Suprapubic skin (tissue), 4 donors: ENCODE results near the gene QDPR. TPM values are rescaled to one million over a fixed set of nuclear protein-coding genes. Genes with fewer than 3 reads are reported as not detected.

Experiments used
- DNase-seq, 2 donors: peaks; one replicate each; pipeline ENCODE4 v3.0.0-alpha.2; 2019; ENCODE audit warnings: low spot score in 2 of 2
- H3K27ac ChIP-seq: fragments of 200-600 bp; sonication (generic); one replicate; pipeline ENCODE4 v1.5.1; 2019
- H3K27me3 ChIP-seq: fragments of 200-600 bp; sonication (generic); one replicate; pipeline ENCODE4 v1.5.1; 2019
- H3K36me3 ChIP-seq: fragments of 200-600 bp; sonication (generic); one replicate; pipeline ENCODE4 v1.5.1; 2019
- H3K4me1 ChIP-seq: fragments of 200-600 bp; sonication (generic); one replicate; pipeline ENCODE4 v1.5.1; 2019
- H3K4me3 ChIP-seq: fragments of 200-600 bp; sonication (generic); one replicate; pipeline ENCODE4 v1.5.1; 2019; ENCODE audit warnings: mild to moderate bottlenecking
- H3K9me3 ChIP-seq: fragments of 200-600 bp; sonication (generic); one replicate; pipeline ENCODE4 v1.5.1; 2019
- CTCF ChIP-seq, 2 donors: fragments of 200-600 bp in 1 of 2; fragments of 450-650 bp in 1 of 2; sonication (generic) in 1 of 2; IDR thresholded peaks; one replicate each; pipeline ENCODE4 v1.5.1; 2016 to 2019; ENCODE audit warnings: antibody characterized with exemption in 2 of 2, mild to moderate bottlenecking in 1 of 2, moderate library complexity in 1 of 2
- EP300 ChIP-seq: sonication (generic); formaldehyde crosslinking; IDR thresholded peaks from one replicate; pipeline ENCODE4 v1.6.1; 2017; ENCODE audit warnings: antibody characterized with exemption
- POLR2A ChIP-seq, 2 donors: fragments of 450-650 bp; IDR thresholded peaks; one replicate each; pipeline ENCODE4 v1.6.1; 2017; ENCODE audit warnings: antibody characterized with exemption in 2 of 2, mild to moderate bottlenecking in 2 of 2, moderate library complexity in 2 of 2
- POLR2AphosphoS5 ChIP-seq, 3 donors: sonication (generic); formaldehyde crosslinking; IDR thresholded peaks; one replicate each; pipeline ENCODE4 v1.6.1; 2017; ENCODE audit warnings: antibody characterized with exemption in 3 of 3
- WGBS: methylation state at CpG from one replicate; pipeline ENCODE4 v1.1.5; 2018; 5-methylcytosine and 5-hydroxymethylcytosine counted together
- total RNA-seq, 4 donors: library from RNA; depleted of rRNA; stranded (reverse); fragments of >200 nt; gene quantifications; one replicate each; pipeline ENCODE4 v1.1.0, GENCODE V29; 2016

The QDPR gene
- total RNA-seq, 4 donors from 2014 or later, result 5.1 to 15.7 (median 9.5) TPM

- H3K27ac ChIP-seq, result no peak overlapping the region
- no peak for DNase-seq
- TF ChIP-seq POLR2A (IDR thresholded peaks at IDR 0.05) (no peak), CTCF (IDR thresholded peaks at IDR 0.05) (no peak), EP300 (no peak), POLR2AphosphoS5 (IDR thresholded peaks at IDR 0.05) (no peak)
Observed at GRCh38 chr4:17557880-17558279, 46.0 kb upstream of the QDPR start.

GRCh38 chr4:17556498-17556897, 44.6 kb upstream of the QDPR start:
- Histone ChIP-seq H3K36me3 (no peaks in the 10 kb centered on the region), H3K4me1 (no peaks in the 10 kb centered on the region), H3K9me3 (no peaks in the 10 kb centered on the region), H3K27me3 (peaks cover 8% of the 10 kb centered on the region), H3K4me3 (no peak overlapping the region), H3K27ac (no peak overlapping the region)
- no peak for TF ChIP-seq POLR2A (IDR thresholded peaks at IDR 0.05)
- TF ChIP-seq POLR2AphosphoS5 (IDR thresholded peaks at IDR 0.05), result no peak
- no peak for TF ChIP-seq CTCF (IDR thresholded peaks at IDR 0.05)
- no peak for TF ChIP-seq EP300
- DNase-seq, result no peak

More at GRCh38 chr4:17557880-17558279, 46.0 kb upstream of the QDPR start:
- H3K27me3 ChIP-seq, result peaks cover 3% of the 10 kb centered on the region
- no peaks in the 10 kb centered on the region for H3K4me1 ChIP-seq
- no peaks in the 10 kb centered on the region for H3K9me3 ChIP-seq
- H3K36me3 ChIP-seq, result no peaks in the 10 kb centered on the region
- WGBS, result 69% methylated on average over 5 of the region's 5 CpGs
- no peak overlapping the region for H3K4me3 ChIP-seq

GRCh38 chr4:17554568-17554967, 42.7 kb upstream of the QDPR start:
- Histone ChIP-seq H3K36me3 (no peaks in the 10 kb centered on the region), H3K4me3 (no peak overlapping the region), H3K27me3 (peaks cover 8% of the 10 kb centered on the region), H3K4me1 (no peaks in the 10 kb centered on the region), H3K9me3 (no peaks in the 10 kb centered on the region), H3K27ac (no peak overlapping the region)
- TF ChIP-seq POLR2A (IDR thresholded peaks at IDR 0.05) (no peak), CTCF (IDR thresholded peaks at IDR 0.05) (no peak), EP300 (no peak), POLR2AphosphoS5 (IDR thresholded peaks at IDR 0.05) (no peak)
- 68% methylated on average over 4 of the region's 4 CpGs for WGBS
- no peak for DNase-seq

GRCh38 chr4:17552427-17552826, 40.5 kb upstream of the QDPR start:
- peaks cover 8% of the 10 kb centered on the region for H3K27me3 ChIP-seq

GRCh38 chr4:17550549-17550948, 38.7 kb upstream of the QDPR start:
- no peak for TF ChIP-seq POLR2A (IDR thresholded peaks at IDR 0.05)
- TF ChIP-seq CTCF (IDR thresholded peaks at IDR 0.05), result no peak
- TF ChIP-seq EP300, result no peak
- TF ChIP-seq POLR2AphosphoS5 (IDR thresholded peaks at IDR 0.05), result no peak
- WGBS, result 85% methylated on average over 3 of the region's 3 CpGs
- no peak for DNase-seq
- H3K27me3 ChIP-seq, result peaks cover 6% of the 10 kb centered on the region
- no peak overlapping the region for H3K27ac ChIP-seq
- H3K36me3 ChIP-seq, result no peaks in the 10 kb centered on the region
- no peaks in the 10 kb centered on the region for H3K9me3 ChIP-seq
- no peaks in the 10 kb centered on the region for H3K4me1 ChIP-seq
- no peak overlapping the region for H3K4me3 ChIP-seq

More at GRCh38 chr4:17552427-17552826, 40.5 kb upstream of the QDPR start:
- TF ChIP-seq CTCF (IDR thresholded peaks at IDR 0.05) (no peak), EP300 (no peak), POLR2AphosphoS5 (IDR thresholded peaks at IDR 0.05) (no peak), POLR2A (IDR thresholded peaks at IDR 0.05) (no peak)
- no peaks in the 10 kb centered on the region for H3K36me3 ChIP-seq
- no peaks in the 10 kb centered on the region for H3K4me1 ChIP-seq
- no peak for DNase-seq
- no peaks in the 10 kb centered on the region for H3K9me3 ChIP-seq
- H3K27ac ChIP-seq, result no peak overlapping the region
- no peak overlapping the region for H3K4me3 ChIP-seq
- 49% methylated on average over 5 of the region's 5 CpGs for WGBS
